H9 (cell line): ENCODE results near the gene C19orf85. TPM values are rescaled to one million over a fixed set of nuclear protein-coding genes. Genes with fewer than 3 reads are reported as not detected.

Source experiments
- DNase-seq: peaks from one replicate; pipeline ENCODE4 v3.0.0-alpha.2; 2017
- H2AFZ ChIP-seq: one replicate; pipeline ENCODE4 v1.6.1; 2013; ENCODE audit warnings: mild to moderate bottlenecking, low read length, control low read depth, moderate library complexity
- H2AK5ac ChIP-seq: 2 replicates; pipeline ENCODE4 v1.6.1; 2013; ENCODE audit warnings: low read length, control low read depth, mixed read lengths; ENCODE audit not compliant: insufficient read length
- H2BK120ac ChIP-seq: one replicate; pipeline ENCODE4 v1.6.1; 2013; ENCODE audit warnings: low read depth, mild to moderate bottlenecking, low read length, control low read depth, inconsistent platforms; ENCODE audit not compliant: poor library complexity, severe bottlenecking
- H2BK12ac ChIP-seq: 2 replicates; pipeline ENCODE4 v1.6.1; 2013; ENCODE audit warnings: low read length, control low read depth, mixed read lengths, low read depth; ENCODE audit not compliant: insufficient read length
- H2BK15ac ChIP-seq: 2 replicates; pipeline ENCODE4 v1.6.1; 2013; ENCODE audit warnings: low read depth, low read length, control low read depth
- H2BK20ac ChIP-seq: one replicate; pipeline ENCODE4 v1.6.1; 2013; ENCODE audit warnings: low read depth, mild to moderate bottlenecking, low read length, control low read depth, inconsistent platforms; ENCODE audit not compliant: poor library complexity, severe bottlenecking
- H2BK5ac ChIP-seq: 2 replicates; pipeline ENCODE4 v1.6.1; 2013; ENCODE audit warnings: low read length, control low read depth, mixed read lengths; ENCODE audit not compliant: insufficient read length
- H3K14ac ChIP-seq: 2 replicates; pipeline ENCODE4 v1.6.1; 2013; ENCODE audit warnings: low read length, control low read depth; ENCODE audit not compliant: insufficient read depth
- H3K18ac ChIP-seq: 2 replicates; pipeline ENCODE4 v1.6.1; 2013; ENCODE audit warnings: low read depth, mild to moderate bottlenecking, mixed read lengths, low read length, control low read depth; ENCODE audit not compliant: insufficient read length
- H3K23ac ChIP-seq: 2 replicates; pipeline ENCODE4 v1.6.1; 2013; ENCODE audit warnings: low read length, control low read depth, mixed read lengths, low read depth; ENCODE audit not compliant: insufficient read length
- H3K23me2 ChIP-seq: 2 replicates; pipeline ENCODE4 v1.6.1; 2013; ENCODE audit warnings: low read depth, mild to moderate bottlenecking, mixed read lengths, low read length, control low read depth; ENCODE audit not compliant: insufficient read length, poor library complexity, severe bottlenecking
- H3K27ac ChIP-seq: 2 replicates; pipeline ENCODE4 v1.5.1; 2013; ENCODE audit warnings: low read length, control low read depth, mixed read lengths, low read depth; ENCODE audit not compliant: insufficient read length
- H3K27me3 ChIP-seq: 2 replicates; pipeline ENCODE4 v1.6.1; 2013; ENCODE audit warnings: low read length, control low read depth, inconsistent platforms; ENCODE audit not compliant: insufficient read depth
- H3K4ac ChIP-seq: 2 replicates; pipeline ENCODE4 v1.6.1; 2013; ENCODE audit warnings: low read depth, mild to moderate bottlenecking, control low read depth, inconsistent platforms, low read length, moderate library complexity
- H3K4me1 ChIP-seq: 2 replicates; pipeline ENCODE4 v1.6.1; 2013; ENCODE audit warnings: low read length, control low read depth, inconsistent platforms; ENCODE audit not compliant: insufficient read depth
- H3K4me2 ChIP-seq: 2 replicates; pipeline ENCODE4 v1.6.1; 2013; ENCODE audit warnings: low read length, control low read depth, mixed read lengths; ENCODE audit not compliant: insufficient read length, insufficient read depth
- H3K56ac ChIP-seq: 2 replicates; pipeline ENCODE4 v1.6.1; 2013; ENCODE audit warnings: low read depth, mild to moderate bottlenecking, mixed read lengths, low read length, control low read depth; ENCODE audit not compliant: insufficient read length
- H3K79me1 ChIP-seq: 2 replicates; pipeline ENCODE4 v1.6.1; 2013; ENCODE audit warnings: low read depth, mild to moderate bottlenecking, moderate library complexity, low read length, control low read depth, inconsistent platforms; ENCODE audit not compliant: insufficient read depth, poor library complexity, severe bottlenecking
- H3K79me2 ChIP-seq: 2 replicates; pipeline ENCODE4 v1.6.1; 2013; ENCODE audit warnings: low read length, control low read depth, inconsistent platforms; ENCODE audit not compliant: insufficient read depth
- H3K9ac ChIP-seq: 2 replicates; pipeline ENCODE4 v1.6.1; 2013; ENCODE audit warnings: low read length, control low read depth, mixed read lengths; ENCODE audit not compliant: insufficient read length; ENCODE audit errors: extremely low read depth
- H3K9me3 ChIP-seq: one replicate; pipeline ENCODE4 v1.6.1; 2013; ENCODE audit warnings: low read depth, low read length, inconsistent platforms; ENCODE audit not compliant: control insufficient read depth
- H3T11ph ChIP-seq: one replicate; pipeline ENCODE4 v1.6.1; 2013; ENCODE audit warnings: mild to moderate bottlenecking, low read length, control low read depth, inconsistent platforms
- H4K20me1 ChIP-seq: one replicate; pipeline ENCODE4 v1.6.1; 2013; ENCODE audit not compliant: control insufficient read depth, insufficient read length, insufficient read depth
- H4K5ac ChIP-seq: 2 replicates; pipeline ENCODE4 v1.6.1; 2013; ENCODE audit warnings: low read depth, mild to moderate bottlenecking, mixed read lengths, low read length, control low read depth; ENCODE audit not compliant: insufficient read length
- H4K8ac ChIP-seq: replicated peaks from 2 replicates; pipeline ENCODE4 v1.6.1; 2013; ENCODE audit warnings: low read length, control low read depth, mixed read lengths, low read depth; ENCODE audit not compliant: insufficient read length
- H4K91ac ChIP-seq: 2 replicates; pipeline ENCODE4 v1.6.1; 2013; ENCODE audit warnings: low read depth, mild to moderate bottlenecking, moderate library complexity, mixed read lengths, low read length, control low read depth; ENCODE audit not compliant: insufficient read length
- H3K27ac Mint-ChIP-seq, 3 experiments: 2 replicates in 2 of 3; 3 replicates in 1 of 3; pipeline ENCODE4 v1.8.0; 2020 to 2021; ENCODE audit warnings: mixed read lengths in 3 of 3, mild to moderate bottlenecking in 1 of 3, moderate library complexity in 1 of 3
- H3K27me3 Mint-ChIP-seq: 2 replicates; pipeline ENCODE4 v1.8.0; 2021; ENCODE audit warnings: low read depth, mild to moderate bottlenecking, moderate library complexity, mixed read lengths
- H3K36me3 Mint-ChIP-seq, 3 experiments: 2 replicates in 2 of 3; 3 replicates in 1 of 3; pipeline ENCODE4 v1.8.0; 2020 to 2021; ENCODE audit warnings: low read depth in 3 of 3, mixed read lengths in 3 of 3; ENCODE audit not compliant: insufficient read depth in 1 of 3
- H3K4me1 Mint-ChIP-seq, 2 experiments: 2 replicates each; pipeline ENCODE4 v1.8.0; 2020; ENCODE audit warnings: mixed read lengths in 2 of 2
- H3K4me3 Mint-ChIP-seq, 2 experiments: 2 replicates in 1 of 2; 3 replicates in 1 of 2; pipeline ENCODE4 v1.8.0; 2020 to 2021; ENCODE audit warnings: mild to moderate bottlenecking in 2 of 2, mixed read lengths in 2 of 2, moderate library complexity in 1 of 2
- H3K9me3 Mint-ChIP-seq, 2 experiments: 2 replicates in 1 of 2; 3 replicates in 1 of 2; pipeline ENCODE4 v1.8.0; 2020; ENCODE audit warnings: mild to moderate bottlenecking in 2 of 2, mixed read lengths in 2 of 2, moderate library complexity in 1 of 2
- WGBS: extraction: QIAGEN DNeasy Blood & Tissue Kit; methylation state at CpG from one replicate; pipeline ENCODE4 v1.1.7; 2013; ENCODE audit warnings: missing lambda C conversion rate, low lambda C conversion rate, mixed read lengths; ENCODE audit not compliant: insufficient read length; ENCODE audit errors: extremely low coverage; 5-methylcytosine and 5-hydroxymethylcytosine counted together
- total RNA-seq: library from RNA; stranded (reverse); gene quantifications from 2 replicates; pipeline ENCODE4 v1.2.1, GENCODE V29; 2021
- TF ChIP-seq, protein P1 (sequence below): fragments of 200-600 bp; sonication (generic); conservative IDR thresholded peaks from 3 replicates; pipeline ENCODE4 v1.8.0; 2021; ENCODE audit warnings: antibody characterized with exemption, mild to moderate bottlenecking

Gene C19orf85
- total RNA-seq, 1 experiment from 2014 or later: 1.2 TPM

DNA sequence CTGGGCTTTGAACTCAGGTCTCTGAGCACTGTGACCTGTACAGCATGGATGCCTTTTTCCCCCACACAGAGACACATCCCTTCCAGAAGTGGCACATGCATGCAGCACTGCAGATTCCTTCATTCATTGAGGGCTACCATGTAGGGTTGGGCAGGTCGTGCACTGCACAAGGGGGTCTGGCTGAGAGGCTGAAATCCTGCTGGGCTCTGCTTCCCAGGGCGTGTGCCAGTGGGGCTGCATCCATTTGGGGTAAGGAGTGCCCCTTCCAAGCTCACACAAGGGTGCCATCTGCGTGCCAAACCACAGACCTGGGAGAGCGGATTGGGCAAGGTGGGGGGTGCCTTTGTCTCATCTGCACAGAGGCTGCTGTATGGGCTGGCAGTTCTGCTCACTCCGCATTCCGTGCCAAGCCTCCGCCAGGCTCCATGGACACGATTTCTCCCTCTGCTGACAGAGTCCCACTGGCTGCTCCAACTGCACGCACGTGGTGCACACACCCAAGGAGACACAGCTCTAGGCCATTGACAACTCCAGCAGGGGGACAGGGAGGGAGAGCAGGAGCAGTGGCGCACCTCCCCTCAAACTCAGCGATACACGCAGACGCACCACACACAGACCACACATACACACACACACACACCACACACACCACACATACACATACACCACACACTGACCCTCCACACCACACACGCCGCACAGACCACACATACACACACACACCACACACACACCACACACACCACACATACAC, 17.0 kb downstream of the C19orf85 start:
- H4K91ac ChIP-seq: no peak overlapping the region
- no peak overlapping the region for H3K23ac ChIP-seq
- H4K8ac ChIP-seq: no peak overlapping the region
- H3K79me2 ChIP-seq: no peaks in the 10 kb centered on the region
- DNase-seq: no peak
- no peaks in the 10 kb centered on the region; a peak in 2 of 5 replicates for H3K9me3 Mint-ChIP-seq
- no peaks in the 10 kb centered on the region; a peak in 1 of 7 replicates for H3K36me3 Mint-ChIP-seq
- no peak overlapping the region for H3K14ac ChIP-seq
- no peak overlapping the region for H2AFZ ChIP-seq
- H4K20me1 ChIP-seq: no peaks in the 10 kb centered on the region
- no peak overlapping the region for H3K9ac ChIP-seq
- H3K4ac ChIP-seq: no peak overlapping the region
- no peak overlapping the region for H3K4me3 Mint-ChIP-seq
- no peaks in the 10 kb centered on the region for H3K4me1 ChIP-seq
- no peak overlapping the region for H3K4me2 ChIP-seq
- H3K23me2 ChIP-seq: peaks cover 12% of the 10 kb centered on the region
- no peak overlapping the region for H3K56ac ChIP-seq
- H3K9me3 ChIP-seq: no peaks in the 10 kb centered on the region
- H3K27ac ChIP-seq: no peak overlapping the region
- no peak overlapping the region for H2BK20ac ChIP-seq
- no peak overlapping the region for H2BK12ac ChIP-seq
- no CpG with 5 or more reads among the region's 16 CpGs for WGBS
- H3K27me3 Mint-ChIP-seq: peaks cover 22% of the 10 kb centered on the region
- no peak overlapping the region for H2BK5ac ChIP-seq
- H3K18ac ChIP-seq: no peak overlapping the region
- H2AK5ac ChIP-seq: no peak overlapping the region
- H3K27me3 ChIP-seq: peaks cover 64% of the 10 kb centered on the region
- H2BK120ac ChIP-seq: no peak overlapping the region
- no peaks in the 10 kb centered on the region for H3K79me1 ChIP-seq
- H3K27ac Mint-ChIP-seq: no peak overlapping the region
- H3K4me1 Mint-ChIP-seq: peaks cover 4 to 19% of the 10 kb centered on the region in 2 experiments; a peak in 3 of 4 replicates
- no peak overlapping the region for H3T11ph ChIP-seq
- TF ChIP-seq, protein P1, sequence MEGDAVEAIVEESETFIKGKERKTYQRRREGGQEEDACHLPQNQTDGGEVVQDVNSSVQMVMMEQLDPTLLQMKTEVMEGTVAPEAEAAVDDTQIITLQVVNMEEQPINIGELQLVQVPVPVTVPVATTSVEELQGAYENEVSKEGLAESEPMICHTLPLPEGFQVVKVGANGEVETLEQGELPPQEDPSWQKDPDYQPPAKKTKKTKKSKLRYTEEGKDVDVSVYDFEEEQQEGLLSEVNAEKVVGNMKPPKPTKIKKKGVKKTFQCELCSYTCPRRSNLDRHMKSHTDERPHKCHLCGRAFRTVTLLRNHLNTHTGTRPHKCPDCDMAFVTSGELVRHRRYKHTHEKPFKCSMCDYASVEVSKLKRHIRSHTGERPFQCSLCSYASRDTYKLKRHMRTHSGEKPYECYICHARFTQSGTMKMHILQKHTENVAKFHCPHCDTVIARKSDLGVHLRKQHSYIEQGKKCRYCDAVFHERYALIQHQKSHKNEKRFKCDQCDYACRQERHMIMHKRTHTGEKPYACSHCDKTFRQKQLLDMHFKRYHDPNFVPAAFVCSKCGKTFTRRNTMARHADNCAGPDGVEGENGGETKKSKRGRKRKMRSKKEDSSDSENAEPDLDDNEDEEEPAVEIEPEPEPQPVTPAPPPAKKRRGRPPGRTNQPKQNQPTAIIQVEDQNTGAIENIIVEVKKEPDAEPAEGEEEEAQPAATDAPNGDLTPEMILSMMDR: no peak
- no peak overlapping the region for H2BK15ac ChIP-seq
- H4K5ac ChIP-seq: no peak overlapping the region
